ENCODE measurements around the gene SLC22A23. TPM values are rescaled to one million over a fixed set of nuclear protein-coding genes. Genes with fewer than 3 reads are reported as not detected.

Gene SLC22A23
- total RNA-seq, 4 donors from 2014 or later = 9.0 to 25.1 (median 13.9) TPM

DNA sequence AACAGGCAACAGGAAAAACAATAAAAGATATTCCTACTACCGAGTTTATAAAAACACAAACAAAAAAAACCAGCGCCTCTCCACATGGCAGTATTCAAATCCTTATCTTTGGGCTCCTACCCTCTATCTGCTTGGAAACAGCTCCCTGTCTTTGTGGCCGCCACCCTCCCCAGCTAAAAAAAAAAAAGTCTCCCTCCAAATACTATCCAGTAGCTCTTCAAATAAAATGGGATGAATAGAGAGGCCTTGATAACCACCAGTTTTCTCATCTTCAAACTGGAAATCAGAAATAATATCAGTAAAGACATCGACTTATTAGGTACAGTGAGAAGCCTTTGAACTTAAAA, 101.9 kb downstream of the SLC22A23 start:
- TF ChIP-seq, protein P1, sequence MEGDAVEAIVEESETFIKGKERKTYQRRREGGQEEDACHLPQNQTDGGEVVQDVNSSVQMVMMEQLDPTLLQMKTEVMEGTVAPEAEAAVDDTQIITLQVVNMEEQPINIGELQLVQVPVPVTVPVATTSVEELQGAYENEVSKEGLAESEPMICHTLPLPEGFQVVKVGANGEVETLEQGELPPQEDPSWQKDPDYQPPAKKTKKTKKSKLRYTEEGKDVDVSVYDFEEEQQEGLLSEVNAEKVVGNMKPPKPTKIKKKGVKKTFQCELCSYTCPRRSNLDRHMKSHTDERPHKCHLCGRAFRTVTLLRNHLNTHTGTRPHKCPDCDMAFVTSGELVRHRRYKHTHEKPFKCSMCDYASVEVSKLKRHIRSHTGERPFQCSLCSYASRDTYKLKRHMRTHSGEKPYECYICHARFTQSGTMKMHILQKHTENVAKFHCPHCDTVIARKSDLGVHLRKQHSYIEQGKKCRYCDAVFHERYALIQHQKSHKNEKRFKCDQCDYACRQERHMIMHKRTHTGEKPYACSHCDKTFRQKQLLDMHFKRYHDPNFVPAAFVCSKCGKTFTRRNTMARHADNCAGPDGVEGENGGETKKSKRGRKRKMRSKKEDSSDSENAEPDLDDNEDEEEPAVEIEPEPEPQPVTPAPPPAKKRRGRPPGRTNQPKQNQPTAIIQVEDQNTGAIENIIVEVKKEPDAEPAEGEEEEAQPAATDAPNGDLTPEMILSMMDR (IDR thresholded peaks at IDR 0.05; ENCODE audit: low read depth) = no peak

GRCh38 chr6:3353939-3354338, 102.9 kb downstream of the SLC22A23 start:
- TF ChIP-seq, protein P1 (IDR thresholded peaks at IDR 0.05; ENCODE audit: low read depth) = no peak

GRCh38 chr6:3353213-3353903, 103.5 kb downstream of the SLC22A23 start:
- TF ChIP-seq, protein P1 (IDR thresholded peaks at IDR 0.05; ENCODE audit: low read depth) = no peak

GRCh38 chr6:3352678-3353077, 104.2 kb downstream of the SLC22A23 start:
- TF ChIP-seq, protein P1 (IDR thresholded peaks at IDR 0.05; ENCODE audit: low read depth) = no peak

DNA sequence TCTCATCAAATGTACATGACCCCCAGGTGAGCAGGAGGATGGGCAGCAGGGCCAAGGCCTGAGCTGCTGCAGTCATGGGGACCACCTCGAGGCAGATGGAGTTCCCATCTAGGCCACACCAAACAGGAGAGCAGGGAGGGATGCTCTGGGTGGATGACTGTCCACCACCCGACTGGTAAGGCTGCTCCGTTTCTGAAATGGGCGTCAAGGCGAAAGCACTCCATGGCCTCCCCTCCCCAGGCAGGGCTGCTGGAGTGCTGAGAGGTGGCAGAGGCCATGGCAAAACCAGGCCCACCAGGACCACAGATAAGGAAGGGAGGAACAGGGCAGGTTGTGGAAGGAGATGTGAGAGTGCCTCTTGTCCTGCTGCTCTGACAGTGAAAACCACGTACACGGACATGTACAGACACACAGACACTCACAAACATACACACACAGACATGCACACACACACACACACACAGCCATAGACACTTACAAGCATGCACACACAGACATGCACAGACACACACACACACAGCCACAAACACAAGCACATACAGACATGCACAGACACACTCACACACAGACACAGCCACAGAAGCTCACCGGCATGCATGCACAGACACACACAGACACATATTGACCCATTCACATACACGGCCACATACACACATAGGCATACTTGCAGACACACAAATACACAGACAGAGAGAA, 104.9 kb downstream of the SLC22A23 start:
- TF ChIP-seq, protein P1 (IDR thresholded peaks at IDR 0.05; ENCODE audit: low read depth) = no peak

DNA sequence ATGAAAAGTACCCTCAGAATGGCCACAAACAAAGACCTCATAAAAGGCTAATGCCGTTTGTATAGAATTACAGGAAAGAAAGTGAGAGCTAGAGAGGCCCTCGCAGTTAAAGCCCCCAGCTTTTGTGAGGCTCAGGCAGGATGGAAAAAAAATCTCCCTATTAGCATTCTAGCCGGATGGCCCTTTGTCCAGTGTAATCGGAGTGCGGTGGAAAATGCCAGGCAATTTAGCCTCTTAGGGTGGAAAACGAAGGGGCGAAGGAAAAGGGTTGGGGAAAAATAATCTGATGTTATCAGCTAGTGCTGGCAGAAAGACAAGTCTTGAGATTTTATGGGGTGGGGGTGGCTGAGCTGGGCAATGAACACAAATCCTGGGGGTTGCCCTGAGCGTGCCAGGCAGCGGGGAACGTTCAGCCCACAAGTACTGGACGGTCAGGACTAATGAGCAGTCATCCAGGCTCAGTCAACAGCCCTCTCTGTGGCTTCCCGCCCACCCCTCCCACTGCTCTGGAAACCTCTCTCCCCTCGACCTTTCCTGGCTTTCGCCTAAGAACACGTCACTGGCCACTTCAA, 105.7 kb downstream of the SLC22A23 start:
- TF ChIP-seq, protein P1 (IDR thresholded peaks at IDR 0.05; ENCODE audit: low read depth) = no peak

DNA sequence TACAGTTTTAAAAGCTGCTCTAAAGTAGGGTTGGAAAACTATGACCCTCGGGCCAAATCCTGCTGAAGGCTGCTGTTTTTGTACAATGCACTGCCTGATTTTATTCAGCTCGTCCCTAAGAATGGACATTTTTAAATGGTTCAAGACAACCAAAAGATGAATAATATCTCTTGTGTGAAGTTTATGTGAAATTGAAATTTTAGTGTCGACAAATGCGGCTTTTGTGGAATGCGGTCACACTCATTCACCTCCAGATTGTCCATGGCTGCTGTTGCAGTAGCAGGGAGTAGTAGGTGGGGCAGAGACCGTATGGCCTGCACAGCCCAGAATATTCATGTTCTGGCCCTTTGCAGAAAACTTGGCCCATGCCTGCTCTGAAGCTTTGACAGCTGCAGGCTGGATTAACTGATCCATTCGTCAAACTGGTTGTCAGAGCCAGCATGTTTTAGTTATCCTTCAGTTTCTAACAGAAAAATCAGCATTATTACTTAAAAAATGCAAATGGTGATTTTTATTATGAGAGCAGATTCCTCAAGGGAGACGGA, 106.5 kb downstream of the SLC22A23 start:
- TF ChIP-seq, protein P1 (IDR thresholded peaks at IDR 0.05; ENCODE audit: low read depth) = no peak
